Endothelial cell (in vitro differentiated cells): ENCODE data around the gene PRDM8. TPM values are rescaled to one million over a fixed set of nuclear protein-coding genes. Genes with fewer than 3 reads are reported as not detected.

Experiments
- DNase-seq: peaks from one replicate; pipeline ENCODE4 v3.0.0; 2021; ENCODE audit warnings: low spot score
- H3K27ac Mint-ChIP-seq: one replicate; pipeline ENCODE4 v1.8.0; 2021; ENCODE audit warnings: mixed read lengths, inconsistent platforms; ENCODE audit not compliant: unreplicated experiment
- H3K27me3 Mint-ChIP-seq: one replicate; pipeline ENCODE4 v1.8.0; 2021; ENCODE audit warnings: mild to moderate bottlenecking, moderate library complexity, mixed read lengths, inconsistent platforms; ENCODE audit not compliant: unreplicated experiment
- H3K36me3 Mint-ChIP-seq: one replicate; pipeline ENCODE4 v1.8.0; 2021; ENCODE audit warnings: mild to moderate bottlenecking, low read depth, mixed read lengths, inconsistent platforms; ENCODE audit not compliant: unreplicated experiment
- H3K4me1 Mint-ChIP-seq: one replicate; pipeline ENCODE4 v1.8.0; 2021; ENCODE audit warnings: mild to moderate bottlenecking, mixed read lengths, inconsistent platforms; ENCODE audit not compliant: unreplicated experiment
- H3K4me3 Mint-ChIP-seq: one replicate; pipeline ENCODE4 v1.8.0; 2021; ENCODE audit warnings: mild to moderate bottlenecking, mixed read lengths, inconsistent platforms; ENCODE audit not compliant: unreplicated experiment
- H3K9me3 Mint-ChIP-seq: one replicate; pipeline ENCODE4 v1.8.0; 2021; ENCODE audit warnings: mixed read lengths, inconsistent platforms; ENCODE audit not compliant: unreplicated experiment
- CTCF ChIP-seq: fragments of 200-600 bp; sonication (generic); IDR thresholded peaks from one replicate; pipeline ENCODE4 v1.5.0; 2021; ENCODE audit warnings: antibody characterized with exemption; ENCODE audit not compliant: unreplicated experiment
- total RNA-seq: library from RNA; stranded (reverse); fragmentation: NEBNext Ultra II Directional; extraction: Animal tissue kit (Norgen Biotek cat#: 25700); gene quantifications from one replicate; pipeline ENCODE4 v1.2.1, GENCODE V29; 2021; ENCODE audit not compliant: unreplicated experiment

The PRDM8 gene
- total RNA-seq, 1 donor from 2014 or later = 30.5 TPM

- TF ChIP-seq CTCF = no peak
- no peak for DNase-seq
- Mint-ChIP-seq H3K36me3 (no peaks in the 10 kb centered on the region), H3K4me1 (peaks cover 4% of the 10 kb centered on the region), H3K27ac (no peak overlapping the region), H3K4me3 (no peak overlapping the region), H3K27me3 (no peaks in the 10 kb centered on the region), H3K9me3 (no peaks in the 10 kb centered on the region)
These were observed 31.4 kb upstream of the PRDM8 start for GRCh38 chr4:80165855-80166254.

GRCh38 chr4:80171251-80171650 lies 26.1 kb upstream of the PRDM8 start:
- no peaks in the 10 kb centered on the region for H3K36me3 Mint-ChIP-seq
- H3K27me3 Mint-ChIP-seq = no peaks in the 10 kb centered on the region
- H3K4me1 Mint-ChIP-seq = peaks cover 14% of the 10 kb centered on the region
- H3K4me3 Mint-ChIP-seq = no peak overlapping the region
- TF ChIP-seq CTCF = no peak
- H3K27ac Mint-ChIP-seq = no peak overlapping the region
- no peak for DNase-seq
- H3K9me3 Mint-ChIP-seq = no peaks in the 10 kb centered on the region

- no peak for TF ChIP-seq CTCF
These were observed 25.6 kb upstream of the PRDM8 start for GRCh38 chr4:80171656-80172055.

GRCh38 chr4:80172203-80172602 lies 25.1 kb upstream of the PRDM8 start:
- Mint-ChIP-seq H3K27ac (no peak overlapping the region), H3K9me3 (no peaks in the 10 kb centered on the region), H3K4me3 (no peak overlapping the region), H3K27me3 (no peaks in the 10 kb centered on the region), H3K4me1 (peaks cover 14% of the 10 kb centered on the region), H3K36me3 (no peaks in the 10 kb centered on the region)
- DNase-seq = no peak
- no peak for TF ChIP-seq CTCF

More at GRCh38 chr4:80171656-80172055, 25.6 kb upstream of the PRDM8 start:
- Mint-ChIP-seq H3K27ac (no peak overlapping the region), H3K4me3 (no peak overlapping the region), H3K27me3 (no peaks in the 10 kb centered on the region), H3K9me3 (no peaks in the 10 kb centered on the region), H3K36me3 (no peaks in the 10 kb centered on the region), H3K4me1 (peaks cover 14% of the 10 kb centered on the region)
- no peak for DNase-seq

- Mint-ChIP-seq H3K27ac (no peak overlapping the region), H3K4me3 (no peak overlapping the region), H3K36me3 (no peaks in the 10 kb centered on the region), H3K4me1 (peaks cover 14% of the 10 kb centered on the region), H3K27me3 (no peaks in the 10 kb centered on the region), H3K9me3 (no peaks in the 10 kb centered on the region)
- no peak for TF ChIP-seq CTCF
- DNase-seq = no peak
These were observed 23.9 kb upstream of the PRDM8 start for GRCh38 chr4:80173401-80173800.
